NB4 (cell line): ENCODE measurements around the gene PPIA.

Experiments
- DNase-seq: peaks from one replicate; pipeline ENCODE4 v3.0.0; 2010; ENCODE audit warnings: low read depth
- H3K4me3 ChIP-seq: one replicate; pipeline ENCODE4 v1.5.1; 2011; ENCODE audit warnings: mild to moderate bottlenecking, low read depth, low read length, moderate library complexity
- MYC ChIP-seq: IDR thresholded peaks from 2 replicates; pipeline ENCODE4 v1.6.1; 2011; ENCODE audit warnings: low read depth, low read length
- POLR2A ChIP-seq: IDR thresholded peaks from 2 replicates; pipeline ENCODE4 v1.6.1; 2011; ENCODE audit warnings: mild to moderate bottlenecking; ENCODE audit not compliant: insufficient read length; ENCODE audit errors: extremely low read depth
- TF ChIP-seq, protein P1 (sequence below): IDR thresholded peaks from 2 replicates; pipeline ENCODE4 v1.6.1; 2011; ENCODE audit warnings: low read depth, low read length
- TF ChIP-seq, protein P2 (sequence below): IDR thresholded peaks from one replicate; pipeline ENCODE4 v1.5.1; 2012; ENCODE audit warnings: low read depth, low read length

Gene PPIA

DNA sequence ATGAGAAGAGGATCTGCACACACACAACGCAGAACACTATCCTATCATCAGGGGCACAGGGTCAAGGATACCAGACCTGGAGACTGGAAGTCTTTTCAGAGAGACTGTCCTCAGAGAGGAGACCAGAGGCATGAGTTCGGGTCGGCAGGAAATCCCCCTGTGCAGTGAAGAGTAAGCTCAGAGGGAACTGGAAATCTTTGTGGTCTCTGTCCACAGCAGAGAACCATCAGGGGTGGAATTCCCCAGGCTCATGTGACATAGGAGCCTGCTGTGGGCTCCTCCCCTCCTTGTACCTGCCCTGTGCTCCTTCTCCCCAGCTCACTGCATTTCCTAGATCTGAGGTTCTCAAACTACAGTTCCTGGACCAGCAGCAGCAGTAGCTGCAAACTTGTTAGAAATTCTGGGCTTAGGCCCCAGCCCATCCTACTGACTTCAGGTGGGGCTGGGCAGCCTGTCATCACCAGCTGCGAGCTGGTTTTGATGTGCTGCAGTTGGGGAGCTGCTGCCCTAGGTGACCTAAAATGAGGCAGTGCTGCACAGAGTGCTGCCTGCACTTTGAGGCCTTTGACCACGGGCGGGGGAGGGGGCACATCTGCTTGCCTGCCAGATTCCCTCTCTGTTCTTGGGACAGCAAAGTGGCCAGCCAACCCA is 45.4 kb upstream of the PPIA start:
- peak; percentile 69 for DNase-seq
- TF ChIP-seq POLR2A = no peak
- H3K4me3 ChIP-seq = no peak overlapping the region

DNA sequence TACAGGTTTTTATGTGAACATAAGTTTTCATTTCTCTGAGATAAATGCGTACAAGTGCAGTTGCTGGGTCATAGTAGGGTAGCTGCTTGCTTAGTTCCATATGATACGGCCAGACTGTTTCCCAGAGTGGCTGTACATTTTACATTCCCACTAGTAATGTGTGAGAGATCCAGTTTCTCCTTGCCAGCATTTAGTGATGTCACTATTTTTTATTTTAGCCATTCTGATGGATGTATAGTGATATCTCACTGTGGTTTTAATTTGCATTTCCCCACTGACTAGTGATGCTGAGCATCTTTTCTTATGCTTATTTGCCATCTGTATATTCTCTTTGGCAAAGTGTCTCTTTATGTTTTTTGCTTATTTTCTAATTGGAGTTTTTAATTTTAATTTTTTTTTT is 43.7 kb upstream of the PPIA start:
- DNase-seq = no peak
- no peak overlapping the region for H3K4me3 ChIP-seq
- TF ChIP-seq POLR2A (no peak), MYC (no peak)
- TF ChIP-seq, protein P1, sequence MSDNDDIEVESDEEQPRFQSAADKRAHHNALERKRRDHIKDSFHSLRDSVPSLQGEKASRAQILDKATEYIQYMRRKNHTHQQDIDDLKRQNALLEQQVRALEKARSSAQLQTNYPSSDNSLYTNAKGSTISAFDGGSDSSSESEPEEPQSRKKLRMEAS = no peak

DNA sequence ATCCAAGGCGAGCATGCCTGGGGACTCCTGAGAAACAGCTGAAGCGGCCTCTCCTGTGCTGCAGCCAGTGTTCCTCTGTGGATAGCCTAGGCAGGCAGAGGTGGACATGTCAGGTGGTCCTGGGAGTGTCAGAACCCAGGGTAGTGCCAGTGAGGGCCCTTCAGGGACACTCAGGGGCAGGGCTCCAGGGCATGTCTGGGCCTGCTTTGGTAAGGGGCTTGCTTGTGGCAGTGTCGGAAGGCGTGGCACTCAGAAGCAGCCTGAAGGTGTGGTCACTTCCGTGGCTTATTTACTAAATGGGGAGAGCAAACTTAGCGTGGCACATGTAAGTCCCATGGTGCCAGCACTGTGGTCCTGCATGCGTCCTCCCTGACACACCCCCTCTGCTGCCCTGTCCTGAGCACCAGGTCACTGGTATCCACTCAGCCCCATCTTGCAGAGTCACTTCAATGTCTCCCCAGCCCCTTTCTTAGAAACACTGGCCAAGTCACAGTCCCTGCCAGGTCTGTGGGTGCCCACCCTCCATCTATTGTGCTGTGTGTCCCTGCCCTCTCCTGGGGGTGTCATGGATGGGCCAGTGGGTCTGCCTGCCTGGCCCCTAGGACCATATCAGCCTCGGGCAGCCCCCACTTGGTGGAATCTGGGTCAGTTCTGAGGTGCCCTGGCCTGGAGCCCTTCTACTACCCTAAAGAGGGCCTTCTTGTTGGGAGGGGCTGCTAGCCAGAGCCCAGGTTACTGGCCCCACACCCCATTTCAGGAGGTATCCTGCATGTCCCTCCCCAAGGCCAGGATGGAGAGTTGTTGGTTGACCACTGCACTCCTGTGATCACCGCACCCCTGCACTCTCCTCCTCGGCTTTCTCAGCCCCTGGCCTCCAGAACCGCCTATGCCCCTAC is 41.4 kb upstream of the PPIA start:
- H3K4me3 ChIP-seq = no peak overlapping the region
- no peak for DNase-seq
- TF ChIP-seq POLR2A (no peak), MYC (no peak)
- TF ChIP-seq, protein P1 = no peak
- TF ChIP-seq, protein P2, sequence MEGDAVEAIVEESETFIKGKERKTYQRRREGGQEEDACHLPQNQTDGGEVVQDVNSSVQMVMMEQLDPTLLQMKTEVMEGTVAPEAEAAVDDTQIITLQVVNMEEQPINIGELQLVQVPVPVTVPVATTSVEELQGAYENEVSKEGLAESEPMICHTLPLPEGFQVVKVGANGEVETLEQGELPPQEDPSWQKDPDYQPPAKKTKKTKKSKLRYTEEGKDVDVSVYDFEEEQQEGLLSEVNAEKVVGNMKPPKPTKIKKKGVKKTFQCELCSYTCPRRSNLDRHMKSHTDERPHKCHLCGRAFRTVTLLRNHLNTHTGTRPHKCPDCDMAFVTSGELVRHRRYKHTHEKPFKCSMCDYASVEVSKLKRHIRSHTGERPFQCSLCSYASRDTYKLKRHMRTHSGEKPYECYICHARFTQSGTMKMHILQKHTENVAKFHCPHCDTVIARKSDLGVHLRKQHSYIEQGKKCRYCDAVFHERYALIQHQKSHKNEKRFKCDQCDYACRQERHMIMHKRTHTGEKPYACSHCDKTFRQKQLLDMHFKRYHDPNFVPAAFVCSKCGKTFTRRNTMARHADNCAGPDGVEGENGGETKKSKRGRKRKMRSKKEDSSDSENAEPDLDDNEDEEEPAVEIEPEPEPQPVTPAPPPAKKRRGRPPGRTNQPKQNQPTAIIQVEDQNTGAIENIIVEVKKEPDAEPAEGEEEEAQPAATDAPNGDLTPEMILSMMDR = no peak

DNA sequence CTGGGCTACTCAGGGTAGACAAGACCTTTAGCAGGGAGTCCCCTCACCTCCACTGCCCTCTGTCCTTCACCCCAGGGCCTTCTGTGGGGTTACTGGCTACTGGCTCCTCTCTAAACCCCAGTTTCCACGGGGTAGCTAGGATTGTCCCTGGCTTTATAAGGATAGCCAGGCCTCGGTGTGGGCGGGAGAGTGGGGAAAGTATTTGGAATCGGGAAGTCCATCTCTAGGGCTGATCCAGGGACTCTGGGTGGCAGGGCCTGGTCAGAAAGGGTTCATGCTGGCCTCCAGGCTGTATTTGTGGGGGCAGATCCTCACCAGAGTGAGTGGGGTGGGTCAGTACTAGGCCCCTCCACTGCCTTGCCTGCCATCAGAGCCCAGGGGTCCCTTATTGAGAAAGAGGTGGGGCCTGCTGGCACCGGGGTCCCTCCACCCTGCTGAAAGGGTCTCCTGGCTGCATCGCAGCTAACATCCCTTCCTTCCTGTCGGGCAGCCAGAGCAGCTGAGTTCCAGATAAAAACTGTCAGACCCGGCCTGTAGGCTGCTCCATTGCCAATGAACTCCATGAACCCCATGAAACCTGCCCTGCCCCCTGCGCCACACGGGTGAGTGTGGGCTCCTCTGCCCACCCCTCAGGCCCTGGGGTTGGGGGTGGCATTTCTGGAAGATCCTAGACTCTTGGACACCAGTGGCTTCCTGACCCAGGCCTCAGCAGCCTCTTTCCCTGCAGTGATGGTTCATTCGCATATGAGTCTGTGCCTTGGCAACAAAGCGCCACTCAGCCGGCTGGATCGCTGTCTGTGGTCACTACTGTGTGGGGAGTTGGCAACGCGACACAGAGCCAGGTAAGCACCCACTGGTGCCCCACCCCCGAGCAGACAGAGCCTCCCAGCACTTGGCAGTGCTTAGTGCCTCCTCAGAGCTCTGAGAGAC is 40.5 kb upstream of the PPIA start:
- no peak for DNase-seq
- no peak for TF ChIP-seq MYC
- TF ChIP-seq, protein P2 = no peak
- TF ChIP-seq, protein P1 = no peak
- no peak for TF ChIP-seq POLR2A
- H3K4me3 ChIP-seq = no peak overlapping the region

DNA sequence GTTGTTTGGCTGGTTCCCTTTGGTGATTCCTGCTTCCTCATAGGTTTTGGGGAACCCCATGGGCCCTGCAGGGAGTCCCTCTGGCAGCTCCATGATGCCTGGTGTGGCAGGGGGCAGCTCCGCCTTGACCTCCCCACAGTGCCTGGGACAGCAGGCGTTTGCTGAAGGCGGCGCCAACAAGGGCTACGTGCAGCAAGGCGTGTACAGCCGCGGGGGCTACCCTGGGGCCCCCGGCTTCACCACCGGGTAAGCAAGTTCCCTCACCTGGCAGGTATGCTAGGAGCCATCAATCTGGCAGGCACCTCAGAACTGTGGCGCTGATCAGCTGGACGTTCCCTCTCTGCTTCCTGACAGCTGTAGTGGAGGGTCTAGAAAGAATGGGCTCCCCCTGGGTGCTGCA is 39.6 kb upstream of the PPIA start:
- H3K4me3 ChIP-seq = no peak overlapping the region
- no peak for DNase-seq
- no peak for TF ChIP-seq POLR2A
- TF ChIP-seq, protein P2 = no peak
- TF ChIP-seq, protein P1 = no peak
- TF ChIP-seq MYC = no peak

DNA sequence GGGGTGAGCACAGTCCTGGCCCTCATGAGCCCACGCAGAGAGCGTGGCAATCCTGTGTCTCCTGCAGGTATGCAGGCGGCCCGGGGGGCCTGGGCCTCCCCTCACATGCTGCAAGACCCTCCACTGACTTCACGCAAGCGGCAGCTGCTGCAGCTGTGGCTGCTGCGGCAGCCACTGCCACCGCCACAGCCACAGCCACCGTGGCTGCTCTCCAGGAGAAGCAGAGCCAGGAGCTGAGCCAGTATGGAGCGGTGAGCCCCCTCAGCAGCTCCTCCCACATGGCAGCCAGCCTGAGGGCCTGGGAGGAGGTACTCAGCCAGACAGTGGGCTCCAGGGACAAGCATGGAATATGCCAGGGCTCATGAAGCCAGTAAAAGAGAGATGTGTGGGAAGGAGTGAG is 39.2 kb upstream of the PPIA start:
- TF ChIP-seq, protein P1 = no peak
- no peak for TF ChIP-seq POLR2A
- TF ChIP-seq, protein P2 = no peak
- TF ChIP-seq MYC = no peak
- DNase-seq = no peak
- H3K4me3 ChIP-seq = no peak overlapping the region
